ENCODE measurements around the gene SCN1B.

- TF ChIP-seq POLR2A (IDR thresholded peaks at IDR 0.05), result no peak
- no peak for TF ChIP-seq CTCF (IDR thresholded peaks at IDR 0.05)
These were observed 1.0 kb downstream of the SCN1B start for GRCh38 chr19:35031072-35031881.
